Superior temporal gyrus (tissue), 1 donor: Measurements from ENCODE around the gene TIGAR.

Experiments
- DNase-seq: peaks from one replicate; pipeline ENCODE4 v3.0.0-alpha.2; 2016; ENCODE audit errors: extremely low spot score

Gene TIGAR

GRCh38 chr12:4378772-4379171 lies 57.8 kb downstream of the TIGAR start:
- DNase-seq, result no peak

DNA sequence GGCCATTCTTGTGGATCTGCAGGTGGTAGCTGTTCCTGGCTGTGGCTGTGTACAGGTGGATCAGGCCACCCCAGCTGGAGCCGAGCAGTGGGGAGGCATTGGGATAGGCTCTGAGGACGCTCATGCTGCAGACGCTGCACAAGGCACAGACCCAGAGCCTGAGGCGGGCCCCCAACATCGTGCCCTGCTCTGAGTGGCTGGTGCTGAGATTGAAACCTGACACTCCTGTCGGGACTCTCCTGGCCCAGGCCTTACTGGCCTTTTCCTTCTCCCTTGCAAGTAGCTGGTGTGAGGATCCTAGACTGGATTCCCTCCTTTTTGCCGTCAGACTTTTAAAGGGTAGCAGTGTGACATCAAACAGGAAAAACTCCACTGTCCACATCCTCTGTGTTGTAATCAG lies 58.4 kb downstream of the TIGAR start, which contains the start of gene FGF23:
Gene FGF23 (minus strand): TSS at position 308 of the 400 bp plus-strand sequence. CDS start 130 bp downstream, at position 178.
- DNase-seq, result no peak

GRCh38 chr12:4380332-4380731 lies 59.3 kb downstream of the TIGAR start:
- no peak for DNase-seq

GRCh38 chr12:4383304-4383865 lies 62.4 kb downstream of the TIGAR start:
- no peak for DNase-seq

- DNase-seq, result no peak
Measured at GRCh38 chr12:4386801-4387200, 65.8 kb downstream of the TIGAR start.

GRCh38 chr12:4387607-4388006 lies 66.6 kb downstream of the TIGAR start:
- no peak for DNase-seq

DNA sequence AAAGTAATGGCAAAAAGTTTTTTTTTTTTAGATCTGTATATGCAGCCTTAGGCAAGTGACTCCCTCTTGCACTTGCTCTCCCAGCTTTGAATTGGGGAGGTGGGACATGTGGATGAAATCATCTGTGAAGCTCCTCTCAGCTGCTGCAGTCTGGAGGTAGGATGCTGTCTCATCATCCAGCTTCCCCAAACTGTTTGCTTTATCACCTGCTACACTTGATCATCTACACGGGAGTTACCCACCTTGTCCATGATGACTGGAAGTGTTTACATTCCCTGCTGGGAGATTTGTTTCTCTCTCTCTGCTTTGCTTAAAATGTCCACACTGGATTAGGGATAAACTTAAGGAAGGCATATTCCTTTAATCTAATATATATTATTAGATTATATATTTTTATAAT lies 67.0 kb downstream of the TIGAR start:
- DNase-seq, result no peak

DNA sequence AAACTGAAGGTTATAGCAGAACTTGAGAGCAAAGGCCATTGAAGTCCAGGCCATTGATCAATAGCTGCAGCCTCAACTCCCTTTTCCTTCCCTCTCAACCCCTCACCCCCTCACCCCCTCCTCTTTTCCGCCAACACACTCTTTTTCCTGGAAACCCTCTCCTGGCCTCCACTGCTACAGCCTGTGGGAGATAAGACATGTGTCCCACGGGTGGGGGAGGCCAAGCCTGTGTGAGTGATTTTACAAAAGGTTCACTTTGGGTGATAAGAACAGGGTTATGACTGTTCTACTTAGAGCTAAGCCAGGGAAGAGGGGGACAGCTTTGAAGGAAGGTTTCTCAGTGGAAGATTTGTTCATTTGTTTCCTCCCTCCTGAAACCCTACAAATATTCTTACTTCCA lies 67.6 kb downstream of the TIGAR start:
- no peak for DNase-seq

DNA sequence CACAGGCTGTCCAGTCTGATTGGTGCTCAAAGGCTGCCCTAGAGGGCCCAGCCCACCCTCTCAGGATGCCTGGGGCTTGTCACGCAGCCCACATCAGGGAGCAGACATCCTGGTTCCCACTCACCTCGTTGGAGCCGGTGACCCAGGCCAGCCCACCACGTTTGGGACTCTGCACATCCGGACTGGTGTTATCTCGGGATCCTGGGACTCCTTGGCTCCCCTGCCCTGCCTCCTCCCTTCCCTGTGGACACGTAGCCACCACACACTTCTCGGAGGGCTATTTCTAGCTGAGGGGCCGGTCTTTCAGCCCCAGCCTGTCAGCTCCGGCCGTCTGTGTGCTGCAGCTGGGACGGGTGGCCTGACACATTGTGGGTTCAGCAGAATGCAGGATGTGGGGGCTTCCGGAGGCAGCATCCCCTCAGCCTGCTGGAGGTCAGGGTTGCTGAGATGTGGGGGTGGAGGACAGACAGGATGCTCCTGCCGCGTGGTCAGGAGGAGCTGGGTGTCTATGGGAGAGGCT lies 71.3 kb downstream of the TIGAR start:
- DNase-seq, result no peak

- DNase-seq, result no peak
Measured at GRCh38 chr12:4393211-4393610, 72.2 kb downstream of the TIGAR start.

- no peak for DNase-seq
Measured at GRCh38 chr12:4395818-4396217, 74.8 kb downstream of the TIGAR start.

- DNase-seq, result no peak
Measured at GRCh38 chr12:4401117-4401516, 80.1 kb downstream of the TIGAR start.

DNA sequence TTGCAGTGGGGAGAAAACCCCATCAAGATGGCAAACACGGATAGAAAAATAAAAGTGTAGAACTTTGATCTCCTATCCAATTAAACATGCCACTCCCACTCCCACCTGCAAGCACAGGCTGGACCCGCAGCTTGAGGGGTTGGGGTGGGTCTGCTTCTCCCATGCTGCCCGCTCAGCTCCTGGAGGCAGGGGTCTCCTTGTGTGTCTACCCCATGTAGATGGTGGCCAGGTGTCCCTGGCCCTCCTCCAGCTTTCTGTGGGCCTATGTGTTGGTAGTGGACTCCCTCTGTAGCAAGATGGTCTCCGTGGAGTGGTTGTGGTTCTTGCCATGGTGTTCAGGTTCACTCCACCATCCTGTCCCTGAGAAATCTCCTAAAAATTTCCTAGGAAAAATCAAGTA lies 82.0 kb downstream of the TIGAR start:
- DNase-seq, result no peak
